ENCODE measurements around the gene CDH13.

CDH13 gene

DNA sequence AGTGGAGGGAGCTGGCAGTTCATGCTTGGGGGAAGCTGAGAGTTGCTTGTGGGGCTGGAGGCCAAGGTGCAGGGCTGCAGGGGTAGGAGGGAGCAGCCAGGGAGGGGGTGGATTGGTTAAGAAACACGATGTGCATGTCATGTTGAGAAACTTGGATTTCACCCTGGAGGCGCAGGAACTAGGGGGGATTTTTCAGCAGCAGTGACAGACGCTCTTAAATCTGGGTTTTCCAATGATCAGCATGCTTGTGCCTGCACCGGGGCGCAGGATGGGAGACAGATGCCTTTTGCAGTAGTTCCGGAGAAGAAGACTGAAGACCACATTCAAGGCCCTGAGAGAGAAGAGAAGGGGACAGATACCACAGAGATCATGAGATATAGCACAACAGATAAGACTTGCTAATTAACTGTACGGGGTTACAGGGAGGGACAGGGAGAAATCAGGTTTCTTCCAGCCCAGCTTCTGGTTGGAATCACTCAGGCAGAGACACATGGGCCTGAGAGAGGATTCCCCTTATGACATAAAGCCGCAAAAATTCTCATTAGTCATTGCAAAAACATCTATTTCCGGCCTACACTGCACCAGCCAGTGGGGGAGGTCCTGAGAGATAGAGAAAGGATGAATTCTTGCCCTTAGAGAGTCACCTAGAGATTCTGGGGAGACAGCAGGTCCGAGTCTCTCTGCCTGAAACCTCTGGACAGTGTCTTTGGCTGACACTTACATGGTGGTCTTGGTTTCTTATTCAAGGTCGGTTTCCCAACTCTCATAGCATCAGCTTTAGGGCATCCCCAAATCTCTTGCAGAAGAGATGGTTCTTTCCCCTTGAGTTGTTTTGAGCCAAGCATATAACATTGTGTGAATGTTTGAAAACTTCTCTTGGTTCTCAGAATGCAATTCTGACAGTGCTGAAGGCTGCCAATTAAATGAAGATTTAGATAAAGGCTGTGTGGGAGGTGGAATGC, 27.1 kb downstream of the CDH13 start:
- DNase-seq = peak; percentile 39 to 42

DNA sequence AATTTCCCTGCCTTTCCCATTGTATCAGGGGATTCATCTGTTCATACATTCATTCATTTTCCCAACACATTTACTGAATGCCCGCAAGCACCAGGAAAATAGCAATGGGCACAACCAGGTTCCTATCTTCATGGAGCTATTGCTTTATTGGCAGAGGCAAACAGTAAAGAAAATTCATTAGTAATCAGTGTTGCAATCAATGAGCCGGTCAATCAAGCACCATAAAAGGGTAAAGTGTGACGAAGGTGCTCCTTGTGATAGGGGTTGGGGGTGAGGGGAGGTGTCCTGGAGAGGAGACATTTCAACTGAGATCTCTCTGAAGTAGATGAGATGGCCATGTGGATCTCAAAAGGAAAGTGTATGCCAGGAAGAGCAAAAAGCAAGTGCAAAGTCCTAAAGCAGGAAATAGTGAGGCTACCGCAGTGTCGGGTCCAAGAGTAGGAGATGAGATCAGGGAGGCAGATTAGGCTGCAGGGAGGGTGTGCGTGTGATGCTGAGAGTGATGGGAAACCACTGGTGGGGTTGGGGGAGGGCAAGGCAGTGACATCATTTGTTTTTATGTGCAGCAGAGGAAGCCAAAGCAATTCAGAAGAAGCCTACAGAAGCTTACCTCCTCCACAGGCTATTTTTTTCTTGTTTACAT, 28.4 kb downstream of the CDH13 start:
- DNase-seq = peak; percentile 64 to 66

DNA sequence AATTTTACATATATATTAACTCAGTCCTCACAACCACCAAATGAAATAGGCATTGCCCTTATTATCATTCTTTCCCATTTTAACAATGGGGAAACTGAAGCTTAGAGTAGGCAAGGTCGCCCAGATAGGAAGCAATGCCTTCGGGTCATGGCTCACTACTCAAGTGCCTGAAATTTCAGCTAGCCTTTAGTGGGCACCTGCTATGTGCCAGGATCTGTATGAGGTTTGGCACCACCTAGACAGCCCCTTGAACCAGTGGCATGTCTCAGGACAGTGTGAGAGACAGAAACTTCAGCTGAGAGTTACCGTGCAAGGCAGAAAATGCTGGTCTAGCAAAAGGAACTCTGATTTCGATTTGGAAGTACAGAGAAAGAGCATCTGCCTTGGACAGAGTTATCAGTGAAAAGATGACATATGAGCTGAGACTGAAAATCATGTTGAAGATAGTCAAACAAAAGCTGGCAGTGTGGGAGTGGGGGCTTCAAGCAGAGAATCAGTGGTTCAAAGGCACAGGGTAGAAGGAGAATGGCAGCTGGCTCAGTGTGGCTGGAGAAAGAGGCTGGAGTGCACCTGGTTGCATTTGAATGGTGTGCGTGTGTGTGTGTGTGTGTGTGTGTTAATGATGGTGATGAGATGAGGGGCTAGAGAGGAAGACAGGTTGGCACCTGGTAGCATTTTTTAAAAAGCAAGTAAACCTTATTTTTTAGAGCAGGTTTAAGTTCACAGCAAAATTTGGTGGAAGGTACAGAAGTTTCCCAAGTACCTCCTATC, 29.1 kb downstream of the CDH13 start:
- DNase-seq = no peak

- no peak for DNase-seq
Observed at GRCh38 chr16:82657239-82657638, 30.5 kb downstream of the CDH13 start.

- DNase-seq = no peak
Observed at GRCh38 chr16:82657786-82658185, 31.0 kb downstream of the CDH13 start.

DNA sequence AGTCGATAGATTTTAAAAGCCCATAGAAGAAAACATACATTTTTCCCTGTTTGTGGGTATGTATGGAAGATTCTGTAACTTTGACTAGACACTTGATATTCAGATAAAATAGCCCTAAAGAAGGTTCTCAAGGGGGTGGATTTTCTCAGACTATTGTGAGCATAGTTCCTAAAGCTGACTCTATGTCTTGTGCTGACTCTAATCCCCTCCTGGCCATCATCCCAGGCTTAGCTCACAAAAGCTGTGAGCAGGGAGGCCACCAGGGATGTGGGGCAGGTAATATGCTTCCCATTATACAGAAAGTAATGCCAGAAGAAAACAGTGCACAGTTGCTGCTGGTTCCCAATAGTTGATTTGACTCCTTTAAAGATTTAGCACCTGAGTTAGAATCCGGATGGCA, 32.0 kb downstream of the CDH13 start:
- no peak for DNase-seq

- DNase-seq = peak; percentile 22 to 45
Observed at GRCh38 chr16:82660075-82660645, 33.4 kb downstream of the CDH13 start.

DNA sequence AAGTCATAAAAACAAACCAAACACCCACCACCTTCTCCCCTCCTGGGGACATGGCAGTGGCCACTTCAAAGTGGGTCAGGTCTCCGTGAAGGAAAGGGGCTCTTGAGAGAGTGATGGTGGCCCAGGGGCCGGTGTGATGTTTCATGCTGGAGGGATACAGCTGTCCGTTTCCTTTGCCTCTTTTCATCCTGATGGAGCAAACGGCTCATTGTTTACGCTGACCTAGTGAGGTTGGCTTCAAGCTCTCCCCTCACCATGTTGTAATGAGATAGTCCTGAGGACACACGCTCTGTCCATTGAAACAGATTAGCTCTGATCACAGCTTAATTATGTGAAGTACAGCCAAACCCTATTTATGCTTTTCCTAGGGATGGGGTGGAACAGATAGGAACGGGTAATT, 34.2 kb downstream of the CDH13 start:
- no peak for DNase-seq

- no peak for DNase-seq
Observed at GRCh38 chr16:82664181-82664580, 37.4 kb downstream of the CDH13 start.

DNA sequence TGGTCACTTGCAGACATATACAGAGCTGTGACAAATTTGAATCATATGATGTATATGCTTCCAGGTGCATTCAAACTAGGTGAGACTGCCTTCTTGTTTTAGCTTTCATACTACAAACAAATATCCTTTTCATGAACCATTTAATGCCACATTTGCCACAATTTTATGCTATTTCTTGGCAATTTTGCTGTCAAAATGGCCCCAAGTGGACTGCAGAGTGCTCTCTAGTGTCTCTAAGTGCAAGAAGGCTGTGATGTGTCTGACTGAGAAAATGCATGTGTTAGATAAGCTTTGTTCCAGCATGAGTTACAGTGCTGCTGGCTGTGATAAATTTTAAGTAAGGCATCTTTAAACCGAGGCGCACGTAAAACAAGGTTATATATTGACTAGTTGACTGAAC, 38.3 kb downstream of the CDH13 start:
- no peak for DNase-seq

- no peak for DNase-seq
Observed at GRCh38 chr16:82667437-82667836, 40.7 kb downstream of the CDH13 start.

DNA sequence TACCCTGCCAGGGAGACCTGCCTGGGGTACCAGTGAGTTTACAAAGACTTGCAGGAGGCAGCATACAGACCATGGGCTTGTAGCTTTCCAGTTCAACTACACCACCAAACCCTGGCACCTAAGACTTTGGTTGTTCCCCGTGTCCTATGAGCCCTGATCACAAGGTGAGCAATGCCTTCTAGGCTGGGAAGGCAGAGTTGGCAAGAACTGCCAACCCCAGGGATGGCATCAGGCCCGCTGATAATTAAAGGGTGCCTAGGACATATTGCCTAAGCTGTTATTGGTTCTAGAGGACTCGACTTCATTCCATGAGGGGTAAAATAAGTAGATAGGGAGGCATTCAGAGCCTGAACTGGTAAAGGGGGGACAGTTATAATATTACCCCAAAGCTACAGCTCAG, 41.3 kb downstream of the CDH13 start:
- DNase-seq = no peak

DNA sequence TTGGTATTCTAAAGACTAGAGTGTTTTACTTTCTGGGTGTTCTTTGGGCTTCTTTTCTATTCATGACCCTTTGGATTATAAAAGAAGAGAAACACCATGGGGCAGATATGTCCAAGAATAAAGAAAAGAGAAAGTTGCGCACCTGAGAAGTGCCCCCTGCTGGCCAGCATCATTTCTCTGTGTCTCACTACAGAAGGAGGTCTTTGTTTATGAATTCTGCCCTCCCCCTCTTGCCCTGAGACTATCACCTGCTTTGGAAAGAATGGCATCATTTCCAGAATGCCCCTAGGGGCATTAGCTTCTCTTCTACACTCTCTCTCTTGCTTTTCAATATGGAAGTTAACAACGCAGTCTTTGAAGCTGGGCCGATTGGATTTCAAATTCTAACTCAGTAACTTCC, 45.0 kb downstream of the CDH13 start:
- DNase-seq = peak; percentile 30 to 34

DNA sequence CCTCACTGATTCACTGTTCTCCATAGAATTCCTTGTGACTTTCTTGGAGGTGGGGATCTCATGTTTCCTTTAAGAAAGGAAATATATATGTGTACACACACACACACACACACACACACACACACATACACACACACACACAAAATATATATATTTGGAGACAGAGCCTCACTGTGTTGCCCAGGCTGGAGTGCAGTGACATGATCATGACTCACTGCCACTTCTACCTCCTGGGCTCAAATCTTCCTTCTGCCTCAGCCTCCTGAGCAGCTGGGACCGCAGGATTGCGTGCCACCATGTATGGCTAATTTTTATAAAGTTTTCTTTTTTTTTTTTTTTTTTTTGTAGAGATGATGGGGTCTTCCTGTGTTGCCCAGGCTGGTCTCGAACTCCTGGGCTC, 45.9 kb downstream of the CDH13 start:
- no peak for DNase-seq

DNA sequence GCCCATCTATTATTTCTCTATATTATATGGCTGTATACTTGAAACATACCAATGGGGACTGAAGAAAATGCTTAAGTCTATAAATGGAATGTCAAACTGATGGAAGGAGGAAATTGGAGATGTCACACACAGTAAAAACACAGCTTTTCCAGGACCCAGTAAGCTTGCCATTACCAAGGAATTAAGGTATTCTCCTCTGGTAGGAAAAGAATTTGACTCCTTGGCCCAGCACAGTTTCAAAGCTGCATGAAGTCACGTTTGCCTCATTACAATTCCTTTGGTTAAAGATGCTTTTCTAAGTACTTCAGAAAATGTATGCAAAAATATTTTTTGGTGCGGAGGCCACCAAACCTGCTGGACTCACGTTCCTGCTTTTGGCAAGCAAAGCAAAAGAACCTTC, 48.5 kb downstream of the CDH13 start:
- DNase-seq = no peak

DNA sequence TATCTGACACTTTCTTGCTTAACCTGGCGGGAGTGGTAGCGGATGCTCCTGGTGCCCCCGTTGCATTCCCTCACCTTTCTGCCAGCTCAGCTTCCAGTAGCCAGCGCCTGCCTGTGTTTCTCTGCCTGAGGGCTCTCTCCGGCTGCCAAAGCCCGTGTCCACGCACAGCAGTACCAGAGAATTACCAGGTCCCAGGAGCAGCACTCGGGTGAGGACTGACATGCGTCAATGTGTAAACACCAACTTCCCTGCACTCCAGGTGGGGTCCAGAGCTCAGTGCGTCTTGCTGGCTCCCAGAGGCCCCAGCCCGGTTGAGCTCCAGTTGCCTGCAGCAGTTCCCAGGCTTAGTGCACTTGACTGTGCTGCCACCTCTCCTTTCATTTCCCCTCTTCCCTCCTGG, 54.8 kb downstream of the CDH13 start:
- no peak for DNase-seq

DNA sequence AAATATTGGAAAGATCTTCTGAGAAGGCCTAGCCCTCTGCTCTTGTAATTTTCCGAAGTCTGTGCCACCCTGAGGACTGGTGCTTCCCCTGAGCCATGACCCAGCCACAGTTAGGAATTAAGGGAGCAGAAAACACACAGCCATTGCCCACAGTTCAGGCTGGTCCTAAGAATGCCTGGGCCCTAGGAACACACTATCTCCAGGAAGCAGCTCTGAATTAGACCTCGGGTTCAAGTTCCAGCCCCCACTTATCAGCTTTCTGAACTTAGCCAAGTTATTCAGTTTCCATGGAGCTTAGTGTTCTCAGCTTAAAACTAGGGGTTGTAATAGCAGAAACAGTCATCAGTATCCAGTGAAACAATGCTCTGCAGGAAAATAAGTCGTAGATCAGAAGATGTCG, 56.0 kb downstream of the CDH13 start:
- no peak for DNase-seq

- DNase-seq = no peak
Observed at GRCh38 chr16:82684256-82684655, 57.5 kb downstream of the CDH13 start.

- DNase-seq = no peak
Observed at GRCh38 chr16:82685526-82685925, 58.8 kb downstream of the CDH13 start.

DNA sequence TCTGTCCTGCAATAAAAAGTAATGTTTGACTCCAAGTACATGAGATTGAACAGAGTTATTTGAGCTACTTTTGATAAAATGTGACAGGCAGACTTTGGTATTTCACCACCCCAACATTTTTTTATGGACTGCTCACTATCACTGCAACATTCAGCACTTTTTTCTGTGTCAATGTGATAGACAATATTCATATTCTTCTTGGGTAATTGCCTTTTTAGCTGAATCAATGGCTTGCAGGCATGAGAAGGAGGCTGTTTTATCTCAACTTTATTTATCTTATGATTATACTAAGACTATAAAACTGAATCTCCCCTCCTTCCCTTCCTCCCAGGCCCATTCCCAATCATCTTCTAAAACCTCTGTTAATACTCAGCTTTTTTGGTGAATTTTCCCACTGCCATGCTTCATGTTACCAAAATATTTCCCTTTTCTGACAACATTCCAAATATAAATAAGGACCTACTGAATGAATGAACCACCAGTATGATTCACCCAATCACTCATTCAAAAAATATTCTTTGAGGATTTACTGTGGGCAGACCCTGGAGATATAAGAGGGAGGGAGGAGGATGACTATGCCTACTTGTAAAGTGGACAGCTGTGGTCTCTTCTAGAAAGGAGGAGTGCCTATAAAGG, 67.6 kb downstream of the CDH13 start:
- DNase-seq = no peak

DNA sequence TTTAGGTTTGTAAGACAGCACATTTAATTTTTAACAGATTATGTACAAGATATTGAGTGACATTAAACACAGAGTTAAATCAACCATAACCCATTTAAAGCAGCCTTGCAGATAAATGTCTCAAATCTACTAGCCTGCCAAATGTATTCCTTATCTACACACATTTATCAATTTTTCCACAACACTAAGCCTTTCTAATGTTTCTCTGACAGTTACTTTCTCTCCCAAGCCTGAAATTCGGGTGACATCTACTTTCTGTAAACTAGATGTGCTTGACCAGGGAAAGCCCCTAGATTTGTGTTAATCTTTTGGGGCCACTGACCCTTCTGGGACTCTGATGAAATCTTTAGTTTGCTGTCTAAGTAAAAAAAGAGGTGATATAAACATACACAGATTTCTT, 69.0 kb downstream of the CDH13 start:
- DNase-seq = no peak

- no peak for DNase-seq
Observed at GRCh38 chr16:82699260-82699659, 72.5 kb downstream of the CDH13 start.

All from stimulated activated CD4-positive, alpha-beta T cell treated with anti-CD3 and anti-CD28 coated beads, Interleukin-2, amount 100 ng/mL, for 24 hours (primary cell).